ENCODE results near the gene DCLK2.

GRCh38 chr4:150217192-150217591 lies 138.9 kb downstream of the DCLK2 start:
- TF ChIP-seq NFRKB (IDR thresholded peaks at IDR 0.05) (no peak), SUZ12 (IDR thresholded peaks at IDR 0.05) (no peak), TARDBP (IDR thresholded peaks at IDR 0.05) (no peak), SP1 (IDR thresholded peaks at IDR 0.05) (no peak), ZNF384 (IDR thresholded peaks at IDR 0.05) (no peak), CTBP1 (IDR thresholded peaks at IDR 0.05; ENCODE audit: borderline replicate concordance) (no peak)

Measured in HEK293T (cell line).